Tibial nerve (tissue), 4 donors: ENCODE data around the gene SH3BP4. TPM values are rescaled to one million over a fixed set of nuclear protein-coding genes. Genes with fewer than 3 reads are reported as not detected.

Experiments
- DNase-seq, 2 donors: peaks; one replicate each; pipeline ENCODE4 v3.0.0-alpha.2; 2019; ENCODE audit warnings: low spot score in 2 of 2
- H3K27ac ChIP-seq, 4 donors: fragments of 200-600 bp; sonication (generic) in 3 of 4; one replicate each; pipeline ENCODE4 v1.5.1; 2017 to 2019; ENCODE audit warnings: mild to moderate bottlenecking in 1 of 4
- H3K27me3 ChIP-seq, 2 donors: fragments of 200-600 bp; sonication (generic) in 1 of 2; one replicate each; pipeline versions ENCODE4 v1.5.1 to v1.6.0; 2017 to 2019
- H3K36me3 ChIP-seq, 3 donors: fragments of 200-600 bp; sonication (generic); one replicate each; pipeline ENCODE4 v1.5.1; 2018 to 2019
- H3K4me1 ChIP-seq, 4 donors: fragments of 200-600 bp; sonication (generic) in 3 of 4; one replicate each; pipeline ENCODE4 v1.5.1; 2017 to 2019
- H3K4me3 ChIP-seq, 4 donors: fragments of 200-600 bp; sonication (generic) in 3 of 4; one replicate each; pipeline ENCODE4 v1.5.1; 2017 to 2019; ENCODE audit warnings: mild to moderate bottlenecking in 1 of 4, moderate library complexity in 1 of 4
- H3K9me3 ChIP-seq, 4 donors: fragments of 200-600 bp; sonication (generic) in 3 of 4; one replicate each; pipeline ENCODE4 v1.5.1; 2017 to 2019
- CTCF ChIP-seq, 5 experiments: fragments of 200-600 bp in 3 of 5; fragments of 450-650 bp in 2 of 5; sonication (generic) in 3 of 5; IDR thresholded peaks; one replicate each; pipeline ENCODE4 v1.5.1; 2016 to 2019; ENCODE audit warnings: antibody characterized with exemption in 5 of 5, mild to moderate bottlenecking in 3 of 5, moderate library complexity in 2 of 5
- EP300 ChIP-seq, 2 donors: sonication (generic); formaldehyde crosslinking; IDR thresholded peaks; one replicate each; pipeline ENCODE4 v1.6.1; 2017; ENCODE audit warnings: antibody characterized with exemption in 2 of 2, mild to moderate bottlenecking in 1 of 2
- POLR2A ChIP-seq, 2 donors: fragments of 450-650 bp; IDR thresholded peaks; one replicate each; pipeline ENCODE4 v1.6.1; 2017; ENCODE audit warnings: antibody characterized with exemption in 2 of 2, mild to moderate bottlenecking in 2 of 2, moderate library complexity in 2 of 2
- WGBS, 2 donors: methylation state at CpG; one replicate each; pipeline ENCODE4 v1.1.5; 2018; 5-methylcytosine and 5-hydroxymethylcytosine counted together
- total RNA-seq, 4 donors: library from RNA; depleted of rRNA; stranded (reverse); fragments of >200 nt; gene quantifications; one replicate each; pipeline ENCODE4 v1.1.0, GENCODE V29; 2016

SH3BP4 gene
- total RNA-seq, 4 donors from 2014 or later, result 19.2 to 31.8 (median 24.3) TPM

GRCh38 chr2:234998404-234999211 is 46.8 kb downstream of the SH3BP4 start:
- H3K27me3 ChIP-seq, result no peaks in the 10 kb centered on the region
- H3K9me3 ChIP-seq, result no peaks in the 10 kb centered on the region
- no peak for TF ChIP-seq EP300 (IDR thresholded peaks at IDR 0.05)
- TF ChIP-seq POLR2A (IDR thresholded peaks at IDR 0.05), result no peak
- no peak for TF ChIP-seq CTCF (IDR thresholded peaks at IDR 0.05)
- peaks cover 0 to 16% (median 0%) of the 10 kb centered on the region in 3 donors for H3K36me3 ChIP-seq
- peaks cover 0 to 32% (median 9%) of the 10 kb centered on the region in 4 donors for H3K4me1 ChIP-seq
- no peak overlapping the region for H3K27ac ChIP-seq
- 74 to 81% methylated on average over 29 of the region's 29 CpGs for WGBS, 2 donors
- no peak overlapping the region for H3K4me3 ChIP-seq
- DNase-seq, result no peak

- DNase-seq, result no peak
- Histone ChIP-seq H3K27me3 (no peaks in the 10 kb centered on the region), H3K36me3 (peaks cover 0 to 16% (median 0%) of the 10 kb centered on the region in 3 donors), H3K9me3 (no peaks in the 10 kb centered on the region), H3K4me1 (peaks cover 0 to 21% (median 7%) of the 10 kb centered on the region in 4 donors), H3K4me3 (no peak overlapping the region), H3K27ac (no peak overlapping the region)
- WGBS, 2 donors, result 74 to 78% methylated on average over 11 of the region's 11 CpGs
- TF ChIP-seq POLR2A (IDR thresholded peaks at IDR 0.05) (no peak), CTCF (IDR thresholded peaks at IDR 0.05) (no peak), EP300 (IDR thresholded peaks at IDR 0.05) (no peak)
Measured at GRCh38 chr2:234999740-235000425, 48.1 kb downstream of the SH3BP4 start.

GRCh38 chr2:235000426-235001236 is 48.8 kb downstream of the SH3BP4 start:
- H3K27me3 ChIP-seq, result no peaks in the 10 kb centered on the region
- no peak overlapping the region for H3K4me3 ChIP-seq
- H3K4me1 ChIP-seq, result peaks cover 0 to 22% (median 4%) of the 10 kb centered on the region in 4 donors
- peaks cover 0 to 16% (median 0%) of the 10 kb centered on the region in 3 donors for H3K36me3 ChIP-seq
- H3K27ac ChIP-seq, result peak overlapping the region in 1 of 4 donors; percentile 40
- no peak for TF ChIP-seq CTCF (IDR thresholded peaks at IDR 0.05)
- TF ChIP-seq EP300 (IDR thresholded peaks at IDR 0.05), result no peak
- TF ChIP-seq POLR2A (IDR thresholded peaks at IDR 0.05), result no peak
- no peaks in the 10 kb centered on the region for H3K9me3 ChIP-seq
- DNase-seq, result no peak
- WGBS, 2 donors, result 82 to 84% methylated on average over 20 of the region's 20 CpGs

- H3K4me1 ChIP-seq, result peaks cover 0 to 18% (median 0%) of the 10 kb centered on the region in 4 donors
Measured at GRCh38 chr2:235001237-235002133, 49.7 kb downstream of the SH3BP4 start.

More at GRCh38 chr2:235001237-235002133, 49.7 kb downstream of the SH3BP4 start:
- H3K27me3 ChIP-seq, result no peaks in the 10 kb centered on the region
- no peak for DNase-seq
- peaks cover 0 to 16% (median 0%) of the 10 kb centered on the region in 3 donors for H3K36me3 ChIP-seq
- no peak overlapping the region for H3K4me3 ChIP-seq
- TF ChIP-seq EP300 (IDR thresholded peaks at IDR 0.05) (no peak), CTCF (IDR thresholded peaks at IDR 0.05) (no peak), POLR2A (IDR thresholded peaks at IDR 0.05) (no peak)
- no peaks in the 10 kb centered on the region for H3K9me3 ChIP-seq
- H3K27ac ChIP-seq, result peak overlapping the region in 1 of 4 donors; percentile 40
- WGBS, 2 donors, result 88 to 91% methylated on average over 25 of the region's 25 CpGs
